GM21717 (cell line): ENCODE measurements around the gene MCU.
"Not testable (repeated sequence)": the region's sequence is repeated elsewhere in the genome, so short reads cannot be mapped to it uniquely, and the experiment has no call there.

Source experiments
- ATAC-seq: cut with Tn5 transposase; IDR thresholded peaks from one replicate; pipeline ENCODE4 v1.9.1; 2021; ENCODE audit warnings: mild to moderate bottlenecking, moderate library complexity; ENCODE audit not compliant: unreplicated experiment

Gene MCU

GRCh38 chr10:72686430-72686829 is 5.5 kb upstream of the MCU start:
- not testable (repeated sequence) for ATAC-seq

GRCh38 chr10:72687035-72687434 is 4.9 kb upstream of the MCU start:
- ATAC-seq, result no peak

- ATAC-seq, result no peak
These were observed 3.7 kb upstream of the MCU start for GRCh38 chr10:72688208-72688651.

GRCh38 chr10:72689660-72690059 is 2.3 kb upstream of the MCU start:
- no peak for ATAC-seq

- no peak for ATAC-seq
These were observed 1.7 kb upstream of the MCU start for GRCh38 chr10:72690071-72690755.

GRCh38 chr10:72691470-72691862 is 477 bp upstream of the MCU start:
- no peak for ATAC-seq

GRCh38 chr10:72692744-72692993 is 726 bp downstream of the MCU start:
- no peak for ATAC-seq

GRCh38 chr10:72692994-72693781 is 1.2 kb downstream of the MCU start:
- no peak for ATAC-seq

- ATAC-seq, result no peak
These were observed 2.8 kb downstream of the MCU start for GRCh38 chr10:72694476-72695369.

- no peak for ATAC-seq
These were observed 3.6 kb downstream of the MCU start for GRCh38 chr10:72695496-72695895.

GRCh38 chr10:72697716-72698115 is 5.8 kb downstream of the MCU start:
- ATAC-seq, result no peak

- ATAC-seq, result not testable (repeated sequence)
These were observed 10.5 kb downstream of the MCU start for GRCh38 chr10:72702465-72702864.

- no peak for ATAC-seq
These were observed 11.1 kb downstream of the MCU start for GRCh38 chr10:72702868-72703581.

GRCh38 chr10:72704117-72704516 is 12.2 kb downstream of the MCU start:
- ATAC-seq, result no peak

- no peak for ATAC-seq
These were observed 17.1 kb downstream of the MCU start for GRCh38 chr10:72709041-72709440.

- no peak for ATAC-seq
These were observed 20.2 kb downstream of the MCU start for GRCh38 chr10:72712136-72712535.

GRCh38 chr10:72719941-72720592 is 28.1 kb downstream of the MCU start:
- no peak for ATAC-seq

GRCh38 chr10:72720814-72721660 is 29.1 kb downstream of the MCU start:
- no peak for ATAC-seq

GRCh38 chr10:72727130-72727529 is 35.2 kb downstream of the MCU start:
- ATAC-seq, result no peak

GRCh38 chr10:72728462-72728861 is 36.5 kb downstream of the MCU start:
- ATAC-seq, result no peak
